HuH-7.5 (cell line): ENCODE data around the gene NSUN7.
"Not testable (repeated sequence)": the region's sequence is repeated elsewhere in the genome, so short reads cannot be mapped to it uniquely, and the experiment has no call there.

ENCODE experiments used
- DNase-seq: peaks from one replicate; pipeline ENCODE4 v3.0.0; 2011; ENCODE audit warnings: low spot score

The NSUN7 gene

GRCh38 chr4:40749717-40750460, at the start of gene NSUN7:
Gene NSUN7, plus strand, starts transcription at chr4:40749955. Its CDS starts 739 bp downstream, at chr4:40750694.
- no peak for DNase-seq

GRCh38 chr4:40702137-40702799, 47.5 kb upstream of the NSUN7 start:
- no peak for DNase-seq

- DNase-seq, result no peak
Measured at GRCh38 chr4:40702800-40703151, 47.0 kb upstream of the NSUN7 start.

GRCh38 chr4:40704073-40704472, 45.7 kb upstream of the NSUN7 start:
- DNase-seq, result no peak

- no peak for DNase-seq
Measured at GRCh38 chr4:40710484-40711254, 39.1 kb upstream of the NSUN7 start.

GRCh38 chr4:40713001-40713400, 36.8 kb upstream of the NSUN7 start:
- DNase-seq, result not testable (repeated sequence)

GRCh38 chr4:40713798-40714197, 36.0 kb upstream of the NSUN7 start:
- no peak for DNase-seq

- no peak for DNase-seq
Measured at GRCh38 chr4:40718586-40718985, 31.2 kb upstream of the NSUN7 start.

- DNase-seq, result peak; percentile 31
Measured at GRCh38 chr4:40719008-40719623, 30.6 kb upstream of the NSUN7 start.

- DNase-seq, result no peak
Measured at GRCh38 chr4:40720351-40720750, 29.4 kb upstream of the NSUN7 start.

GRCh38 chr4:40720916-40721315, 28.8 kb upstream of the NSUN7 start:
- DNase-seq, result no peak

- DNase-seq, result no peak
Measured at GRCh38 chr4:40721730-40722171, 28.0 kb upstream of the NSUN7 start.

GRCh38 chr4:40722576-40723161, 27.1 kb upstream of the NSUN7 start:
- DNase-seq, result no peak

- DNase-seq, result no peak
Measured at GRCh38 chr4:40723728-40724127, 26.0 kb upstream of the NSUN7 start.

- no peak for DNase-seq
Measured at GRCh38 chr4:40728333-40728732, 21.4 kb upstream of the NSUN7 start.

- no peak for DNase-seq
Measured at GRCh38 chr4:40729555-40729954, 20.2 kb upstream of the NSUN7 start.

- DNase-seq, result no peak
Measured at GRCh38 chr4:40730091-40730679, 19.6 kb upstream of the NSUN7 start.

GRCh38 chr4:40731361-40731760, 18.4 kb upstream of the NSUN7 start:
- DNase-seq, result no peak

- DNase-seq, result no peak
Measured at GRCh38 chr4:40731792-40732245, 17.9 kb upstream of the NSUN7 start.

- DNase-seq, result no peak
Measured at GRCh38 chr4:40733752-40734151, 16.0 kb upstream of the NSUN7 start.

- DNase-seq, result no peak
Measured at GRCh38 chr4:40734497-40734896, 15.3 kb upstream of the NSUN7 start.

- no peak for DNase-seq
Measured at GRCh38 chr4:40736910-40737309, 12.8 kb upstream of the NSUN7 start.
